Sigmoid colon (tissue), 7 donors: ENCODE data around the gene SP140L. TPM values are rescaled to one million over a fixed set of nuclear protein-coding genes. Genes with fewer than 3 reads are reported as not detected.

Experiments
- DNase-seq: peaks from one replicate; pipeline ENCODE4 v3.0.0-alpha.2; 2019
- H3K27ac ChIP-seq, 4 donors: fragments of 200-600 bp; sonication (generic); one replicate each; pipeline ENCODE4 v1.5.1; 2016 to 2019; ENCODE audit warnings: mild to moderate bottlenecking in 1 of 4
- H3K27me3 ChIP-seq, 3 donors: fragments of 200-600 bp; sonication (generic); one replicate each; pipeline ENCODE4 v1.5.1; 2019; ENCODE audit warnings: mild to moderate bottlenecking in 1 of 3
- H3K36me3 ChIP-seq, 4 donors: fragments of 200-600 bp; sonication (generic); one replicate each; pipeline ENCODE4 v1.5.1; 2016 to 2019
- H3K4me1 ChIP-seq, 4 donors: fragments of 200-600 bp; sonication (generic); one replicate each; pipeline ENCODE4 v1.5.1; 2017 to 2019
- H3K4me3 ChIP-seq, 4 donors: fragments of 200-600 bp; sonication (generic); one replicate each; pipeline ENCODE4 v1.5.1; 2017 to 2019; ENCODE audit warnings: mild to moderate bottlenecking in 2 of 4, moderate library complexity in 1 of 4
- H3K9me3 ChIP-seq, 4 donors: fragments of 200-600 bp in 3 of 4; sonication (generic) in 3 of 4; one replicate each; pipeline versions ENCODE4 v1.5.1 to v1.6.1; 2013 to 2019
- EP300 ChIP-seq, 4 donors: sonication (generic); formaldehyde crosslinking; IDR thresholded peaks; one replicate each; pipeline ENCODE4 v1.6.1; 2017; ENCODE audit warnings: antibody characterized with exemption in 4 of 4
- POLR2A ChIP-seq, 2 donors: fragments of 450-650 bp; IDR thresholded peaks; one replicate each; pipeline ENCODE4 v1.6.1; 2016; ENCODE audit warnings: antibody characterized with exemption in 2 of 2, mild to moderate bottlenecking in 2 of 2, moderate library complexity in 2 of 2
- POLR2AphosphoS5 ChIP-seq, 4 donors: sonication (generic); formaldehyde crosslinking; IDR thresholded peaks; one replicate each; pipeline ENCODE4 v1.6.1; 2017; ENCODE audit warnings: antibody characterized with exemption in 4 of 4
- WGBS, 2 donors: extraction: QIAGEN DNeasy Blood & Tissue Kit; methylation state at CpG; one replicate each; pipeline ENCODE4 v1.1.7; 2013; 5-methylcytosine and 5-hydroxymethylcytosine counted together
- intact Hi-C: fragments of 100-400 bp; cut with DNase I; formaldehyde crosslinking; loops from one replicate; pipeline ENCODE4 v1.15.1; 2023
- polyA plus RNA-seq, 3 donors: library from polyadenylated mRNA; stranded (reverse); fragments of 200-250 nt; gene quantifications; one replicate each; pipeline ENCODE4 v1.2.3, GENCODE V29; 2013
- total RNA-seq, 4 donors: library from RNA; depleted of rRNA; stranded (reverse); fragments of >200 nt; gene quantifications; one replicate each; pipeline ENCODE4 v1.1.0, GENCODE V29; 2016
- TF ChIP-seq, protein P1 (sequence below), 4 experiments: fragments of 450-650 bp in 3 of 4; fragments of 200-600 bp in 1 of 4; IDR thresholded peaks; one replicate each; pipeline ENCODE4 v1.5.1; 2016 to 2019; ENCODE audit warnings: antibody characterized with exemption in 4 of 4, mild to moderate bottlenecking in 3 of 4, moderate library complexity in 2 of 4
- donor health status: healthy with polysubstance abuse.
- donor health status: Bipolar disorder and iron deficiency.
- donor health status: healthy.

Gene SP140L
- total and polyA plus RNA-seq, 7 donors = 4.3 to 28.2 (median 8.2) TPM

DNA sequence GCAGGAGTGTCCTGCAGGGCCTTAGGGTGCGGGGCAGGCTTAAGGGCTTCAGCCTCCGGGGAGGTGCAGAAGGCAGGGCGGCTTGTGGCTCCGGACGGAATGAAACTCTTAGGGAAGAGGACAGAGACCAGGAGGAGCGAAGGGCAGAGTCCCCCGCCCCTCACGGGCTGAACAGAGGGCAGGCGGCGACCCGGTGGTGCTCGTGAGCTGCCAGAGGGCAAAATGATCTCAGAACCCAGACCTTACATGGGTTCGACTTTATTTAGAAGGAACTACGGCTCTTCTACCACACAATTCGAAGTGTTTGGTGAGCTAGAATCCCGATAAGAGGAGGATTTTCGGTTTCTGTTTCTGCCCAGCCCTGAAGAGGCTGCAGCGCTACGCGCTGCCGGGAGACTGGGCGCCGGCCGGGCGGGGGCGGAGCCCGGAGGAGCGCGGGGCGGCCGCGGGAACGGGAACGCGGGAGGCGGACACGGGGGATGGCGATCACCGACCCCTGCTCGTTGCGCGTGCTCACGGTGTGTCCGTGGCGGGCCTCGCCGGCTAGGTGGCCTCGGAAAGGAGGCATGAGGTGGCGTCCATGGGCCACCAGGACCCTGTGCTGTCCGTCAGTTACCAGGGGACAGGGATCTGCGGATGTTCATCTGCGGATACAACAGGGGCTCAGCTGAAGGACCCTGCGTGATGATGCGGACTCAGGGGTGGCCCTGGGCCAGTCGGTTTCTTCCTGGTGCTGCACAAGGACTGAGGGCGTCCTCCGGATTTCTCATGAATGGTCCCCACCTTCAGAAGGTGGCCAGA, 84.8 kb downstream of the SP140L start:
- peaks cover 0 to 27% (median 23%) of the 10 kb centered on the region in 4 donors for H3K4me1 ChIP-seq
- 1% methylated on average over 57 of the region's 57 CpGs for WGBS, 2 donors

GRCh38 chr2:230412371-230412711, 85.3 kb downstream of the SP140L start:
- Histone ChIP-seq H3K27me3 (no peaks in the 10 kb centered on the region), H3K4me3 (peak overlapping the region; percentile 61 to 81 (median 70)), H3K4me1 (peaks cover 0 to 32% (median 28%) of the 10 kb centered on the region in 4 donors), H3K36me3 (no peaks in the 10 kb centered on the region), H3K9me3 (no peaks in the 10 kb centered on the region), H3K27ac (peak overlapping the region; percentile 88 to 96 (median 93))
- WGBS, 2 donors = 85 to 88% methylated on average over 3 of the region's 3 CpGs
- TF ChIP-seq EP300 (IDR thresholded peaks at IDR 0.05) = no peak
- TF ChIP-seq, protein P1, sequence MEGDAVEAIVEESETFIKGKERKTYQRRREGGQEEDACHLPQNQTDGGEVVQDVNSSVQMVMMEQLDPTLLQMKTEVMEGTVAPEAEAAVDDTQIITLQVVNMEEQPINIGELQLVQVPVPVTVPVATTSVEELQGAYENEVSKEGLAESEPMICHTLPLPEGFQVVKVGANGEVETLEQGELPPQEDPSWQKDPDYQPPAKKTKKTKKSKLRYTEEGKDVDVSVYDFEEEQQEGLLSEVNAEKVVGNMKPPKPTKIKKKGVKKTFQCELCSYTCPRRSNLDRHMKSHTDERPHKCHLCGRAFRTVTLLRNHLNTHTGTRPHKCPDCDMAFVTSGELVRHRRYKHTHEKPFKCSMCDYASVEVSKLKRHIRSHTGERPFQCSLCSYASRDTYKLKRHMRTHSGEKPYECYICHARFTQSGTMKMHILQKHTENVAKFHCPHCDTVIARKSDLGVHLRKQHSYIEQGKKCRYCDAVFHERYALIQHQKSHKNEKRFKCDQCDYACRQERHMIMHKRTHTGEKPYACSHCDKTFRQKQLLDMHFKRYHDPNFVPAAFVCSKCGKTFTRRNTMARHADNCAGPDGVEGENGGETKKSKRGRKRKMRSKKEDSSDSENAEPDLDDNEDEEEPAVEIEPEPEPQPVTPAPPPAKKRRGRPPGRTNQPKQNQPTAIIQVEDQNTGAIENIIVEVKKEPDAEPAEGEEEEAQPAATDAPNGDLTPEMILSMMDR (IDR thresholded peaks at IDR 0.05) = no peak
- no peak for TF ChIP-seq POLR2AphosphoS5 (IDR thresholded peaks at IDR 0.05)
- TF ChIP-seq POLR2A (IDR thresholded peaks at IDR 0.05) = no peak
- no peak for DNase-seq
- intact Hi-C loops = loop anchor here (5.0 to 10.0 kb wide), 3 partner anchors 195 to 488 kb away; partner anchors contain the start of genes FBXO36, SP110 and TRIP12

More for the DNA sequence above, 84.8 kb downstream of the SP140L start:
- DNase-seq = peak; percentile 80
- H3K4me3 ChIP-seq = peak overlapping the region; percentile 61 to 81 (median 70)
- TF ChIP-seq POLR2A (IDR thresholded peaks at IDR 0.05) (peak in 1 of 2 donors; percentile 37), POLR2AphosphoS5 (IDR thresholded peaks at IDR 0.05) (peak in 3 of 4 donors; percentile 36 to 61 (median 51)), EP300 (IDR thresholded peaks at IDR 0.05) (no peak)
- TF ChIP-seq, protein P1 (IDR thresholded peaks at IDR 0.05) = no peak
- peak overlapping the region; percentile 88 to 96 (median 93) for H3K27ac ChIP-seq
- no peaks in the 10 kb centered on the region for H3K9me3 ChIP-seq
- intact Hi-C loops = loop anchor here (5.0 to 10.0 kb wide), 3 partner anchors 194 to 487 kb away; partner anchors contain the start of genes FBXO36, SP110 and TRIP12
- no peaks in the 10 kb centered on the region for H3K27me3 ChIP-seq
- H3K36me3 ChIP-seq = no peaks in the 10 kb centered on the region

GRCh38 chr2:230412846-230413245, 85.9 kb downstream of the SP140L start:
- H3K4me3 ChIP-seq = no peak overlapping the region

DNA sequence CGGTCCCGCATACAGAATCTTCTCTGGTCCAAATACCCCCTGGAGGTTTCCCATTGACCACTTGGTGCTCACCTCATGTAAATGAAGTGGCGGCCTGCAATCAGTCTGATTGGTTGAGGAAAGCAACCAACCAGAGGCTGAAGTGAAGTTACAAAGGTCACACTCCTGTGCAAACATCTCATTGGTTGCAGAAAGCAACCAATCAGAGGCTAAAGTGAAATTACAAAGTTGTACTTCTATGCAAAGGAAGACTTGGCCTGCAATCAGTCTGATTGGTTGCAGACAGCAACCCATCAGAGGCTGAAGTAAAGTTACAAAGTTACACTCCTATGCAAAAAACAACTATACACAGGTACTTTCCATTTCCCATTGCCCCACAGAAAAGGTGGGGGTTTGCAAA, 86.5 kb downstream of the SP140L start:
- H3K9me3 ChIP-seq = no peaks in the 10 kb centered on the region
- TF ChIP-seq EP300 (IDR thresholded peaks at IDR 0.05) = no peak
- TF ChIP-seq, protein P1 (IDR thresholded peaks at IDR 0.05) = no peak
- no peak for TF ChIP-seq POLR2AphosphoS5 (IDR thresholded peaks at IDR 0.05)
- TF ChIP-seq POLR2A (IDR thresholded peaks at IDR 0.05) = no peak
- H3K4me3 ChIP-seq = no peak overlapping the region
- H3K36me3 ChIP-seq = no peaks in the 10 kb centered on the region
- H3K27me3 ChIP-seq = no peaks in the 10 kb centered on the region
- intact Hi-C loops = loop anchor here (5.0 to 10.0 kb wide), 3 partner anchors 196 to 489 kb away; partner anchors contain the start of genes FBXO36, SP110 and TRIP12
- H3K27ac ChIP-seq = no peak overlapping the region
- no peak for DNase-seq
- WGBS, 2 donors = 91 to 95% methylated on average over 3 of the region's 3 CpGs
- H3K4me1 ChIP-seq = peaks cover 0 to 43% (median 39%) of the 10 kb centered on the region in 4 donors

More at GRCh38 chr2:230412846-230413245, 85.9 kb downstream of the SP140L start:
- no peaks in the 10 kb centered on the region for H3K9me3 ChIP-seq
- peak overlapping the region in 3 of 4 donors; percentile 88 to 96 (median 93) for H3K27ac ChIP-seq
- no peaks in the 10 kb centered on the region for H3K27me3 ChIP-seq
- no peak for DNase-seq
- H3K36me3 ChIP-seq = no peaks in the 10 kb centered on the region
- 94 to 96% methylated on average over 9 of the region's 9 CpGs for WGBS, 2 donors
- TF ChIP-seq POLR2AphosphoS5 (IDR thresholded peaks at IDR 0.05) (no peak), EP300 (IDR thresholded peaks at IDR 0.05) (no peak), POLR2A (IDR thresholded peaks at IDR 0.05) (no peak)
- TF ChIP-seq, protein P1 (IDR thresholded peaks at IDR 0.05) = no peak
- H3K4me1 ChIP-seq = peaks cover 0 to 37% (median 33%) of the 10 kb centered on the region in 4 donors
- intact Hi-C loops = loop anchor here (5.0 to 10.0 kb wide), 3 partner anchors 196 to 488 kb away; partner anchors contain the start of genes FBXO36, SP110 and TRIP12
